Testis (tissue), 2 donors: ENCODE measurements around the gene PKHD1.

Source experiments
- POLR2A ChIP-seq: fragments of 450-650 bp; IDR thresholded peaks from one replicate; pipeline ENCODE4 v1.6.1; 2017; ENCODE audit warnings: antibody characterized with exemption, mild to moderate bottlenecking, moderate library complexity
- TF ChIP-seq, protein P1 (sequence below), 3 experiments: fragments of 450-650 bp in 2 of 3; fragments of 200-600 bp in 1 of 3; sonication (generic) in 1 of 3; IDR thresholded peaks; one replicate each; pipeline ENCODE4 v1.5.1; 2016 to 2019; ENCODE audit warnings: antibody characterized with exemption in 3 of 3, mild to moderate bottlenecking in 2 of 3, moderate library complexity in 1 of 3

DNA sequence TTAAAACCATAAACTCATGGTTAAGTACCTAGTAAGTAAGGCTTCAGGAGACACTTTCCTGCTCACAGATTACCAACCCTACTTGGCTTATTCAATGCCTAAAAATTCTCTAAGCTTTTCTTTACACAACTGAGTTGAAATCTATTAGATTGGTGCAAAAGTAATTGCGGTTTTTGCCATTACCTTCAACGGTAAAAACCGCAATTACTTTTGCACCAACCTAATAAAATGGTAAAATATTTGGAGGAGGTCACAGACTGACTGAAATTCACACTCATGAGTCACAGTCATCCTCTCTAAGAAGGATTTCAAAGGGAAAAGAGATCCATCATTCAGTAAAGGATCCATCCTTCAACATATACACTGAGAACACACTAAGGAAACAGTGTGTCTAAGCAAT, 25.9 kb downstream of the PKHD1 start:
- TF ChIP-seq POLR2A: no peak
- TF ChIP-seq, protein P1, sequence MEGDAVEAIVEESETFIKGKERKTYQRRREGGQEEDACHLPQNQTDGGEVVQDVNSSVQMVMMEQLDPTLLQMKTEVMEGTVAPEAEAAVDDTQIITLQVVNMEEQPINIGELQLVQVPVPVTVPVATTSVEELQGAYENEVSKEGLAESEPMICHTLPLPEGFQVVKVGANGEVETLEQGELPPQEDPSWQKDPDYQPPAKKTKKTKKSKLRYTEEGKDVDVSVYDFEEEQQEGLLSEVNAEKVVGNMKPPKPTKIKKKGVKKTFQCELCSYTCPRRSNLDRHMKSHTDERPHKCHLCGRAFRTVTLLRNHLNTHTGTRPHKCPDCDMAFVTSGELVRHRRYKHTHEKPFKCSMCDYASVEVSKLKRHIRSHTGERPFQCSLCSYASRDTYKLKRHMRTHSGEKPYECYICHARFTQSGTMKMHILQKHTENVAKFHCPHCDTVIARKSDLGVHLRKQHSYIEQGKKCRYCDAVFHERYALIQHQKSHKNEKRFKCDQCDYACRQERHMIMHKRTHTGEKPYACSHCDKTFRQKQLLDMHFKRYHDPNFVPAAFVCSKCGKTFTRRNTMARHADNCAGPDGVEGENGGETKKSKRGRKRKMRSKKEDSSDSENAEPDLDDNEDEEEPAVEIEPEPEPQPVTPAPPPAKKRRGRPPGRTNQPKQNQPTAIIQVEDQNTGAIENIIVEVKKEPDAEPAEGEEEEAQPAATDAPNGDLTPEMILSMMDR (IDR thresholded peaks at IDR 0.05): no peak
